NCI-H2171 (cell line): ENCODE data around the gene MACROD1.

ENCODE experiments used
- DNase-seq: peaks from one replicate; lab custom pipeline; 2025; lab: John Stamatoyannopoulos, UW

MACROD1 gene

DNA sequence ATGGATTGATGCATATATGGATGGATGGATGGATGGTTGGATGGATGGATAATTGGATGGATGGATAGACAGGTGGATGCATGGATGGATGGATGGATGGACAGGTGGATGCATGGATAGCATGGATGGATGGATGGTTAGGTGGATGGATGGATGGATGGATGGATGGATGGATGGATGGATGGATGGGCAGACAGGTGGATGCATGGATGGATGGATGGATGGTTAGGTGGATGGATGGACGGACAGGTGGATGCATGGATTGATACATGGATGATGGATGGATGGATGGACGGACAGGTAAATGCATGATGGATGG, 52.5 kb downstream of the MACROD1 start:
- no peak for DNase-seq

DNA sequence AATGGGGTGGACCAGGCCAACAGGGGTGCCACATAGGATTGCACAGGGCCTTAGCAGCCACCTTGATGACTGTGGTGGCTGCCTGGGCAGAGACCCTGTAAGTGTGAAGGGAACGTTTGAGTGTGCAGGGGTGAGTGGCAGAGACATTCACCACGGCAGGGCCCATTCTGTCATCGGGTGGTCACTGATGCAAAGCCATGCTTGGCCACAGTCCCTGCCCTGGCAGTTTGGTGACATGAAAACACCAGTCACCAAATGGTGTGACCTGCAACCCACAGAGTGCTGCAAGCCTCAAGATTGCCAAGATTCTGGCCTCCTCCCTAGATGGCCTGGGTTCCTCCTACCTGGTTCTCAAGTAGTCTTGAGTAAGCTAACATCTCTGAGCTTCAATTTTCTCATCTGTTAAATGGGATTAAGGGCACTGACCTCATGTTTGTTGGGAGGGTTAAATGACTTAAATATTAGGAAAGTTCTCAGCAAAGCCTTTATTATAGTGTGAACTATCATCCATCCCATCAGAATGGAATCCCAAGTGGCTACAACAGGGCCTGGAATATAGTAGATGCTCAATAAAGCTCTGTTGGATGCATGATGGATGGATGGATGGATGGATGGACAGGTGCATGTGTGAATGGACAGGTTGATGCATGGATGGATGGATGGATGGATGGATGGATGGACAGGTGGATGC, 53.0 kb downstream of the MACROD1 start:
- DNase-seq: no peak

DNA sequence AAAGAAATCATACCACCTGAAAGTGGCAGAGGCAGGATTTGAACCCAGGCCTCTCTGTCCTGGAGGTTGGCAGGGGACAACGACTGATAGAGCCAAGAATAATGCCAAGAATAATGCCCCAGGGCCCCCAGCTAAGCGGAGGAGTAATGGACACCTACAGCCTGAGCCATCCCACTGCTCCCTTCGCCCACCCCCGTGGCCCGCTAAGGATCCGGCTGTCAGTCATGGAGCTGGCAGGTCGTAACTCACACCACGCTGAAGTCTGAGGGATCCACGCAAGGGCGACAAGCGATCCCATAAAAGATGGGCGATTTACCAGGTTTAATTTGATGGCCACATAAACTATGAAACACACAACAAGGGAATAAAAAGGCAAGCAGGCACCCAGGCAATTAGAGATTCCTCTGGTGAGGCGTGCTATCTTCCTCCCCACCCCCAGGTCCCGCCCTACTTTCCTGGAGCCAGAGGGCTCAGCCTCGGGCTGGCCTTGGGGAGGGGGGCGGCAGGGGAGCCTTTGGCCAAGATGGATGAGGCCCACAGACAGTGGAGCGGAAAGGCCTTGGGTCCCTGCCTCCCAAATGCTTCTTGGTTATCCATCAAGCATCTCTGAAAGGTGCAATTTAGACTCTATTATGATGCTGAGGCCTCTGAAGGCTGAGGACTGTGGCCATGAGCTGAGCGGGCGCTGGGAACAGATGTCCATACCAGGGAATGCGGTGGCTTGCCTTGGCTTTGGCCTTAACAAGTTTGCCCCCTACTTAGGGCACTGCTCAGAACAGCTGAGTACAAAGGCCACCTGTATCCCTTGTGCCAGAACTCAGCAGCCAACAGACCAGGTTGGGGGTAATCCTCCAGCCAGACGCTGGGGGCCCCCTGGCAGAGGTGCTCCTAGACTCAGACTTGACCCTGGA, 55.2 kb downstream of the MACROD1 start:
- no peak for DNase-seq

DNA sequence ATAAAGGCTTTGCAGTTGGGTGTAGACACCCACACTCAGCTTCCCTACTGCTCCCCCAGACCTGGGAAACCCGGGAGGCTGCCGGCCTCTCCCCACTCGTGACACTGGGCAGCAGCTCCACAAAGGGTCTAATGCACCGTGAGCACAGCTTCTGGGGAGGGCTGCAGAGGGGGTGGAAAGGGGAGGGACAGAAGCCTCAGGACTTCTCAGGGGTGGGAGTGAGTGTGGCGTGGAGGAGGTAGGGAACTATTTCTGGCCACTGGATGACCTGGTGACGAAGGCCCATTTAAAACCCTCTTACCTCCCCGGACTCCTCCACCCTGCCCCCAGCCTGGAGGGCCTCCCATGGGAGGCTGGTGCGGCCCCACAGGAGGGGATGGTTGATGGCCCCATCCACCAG, 56.6 kb downstream of the MACROD1 start:
- no peak for DNase-seq

DNA sequence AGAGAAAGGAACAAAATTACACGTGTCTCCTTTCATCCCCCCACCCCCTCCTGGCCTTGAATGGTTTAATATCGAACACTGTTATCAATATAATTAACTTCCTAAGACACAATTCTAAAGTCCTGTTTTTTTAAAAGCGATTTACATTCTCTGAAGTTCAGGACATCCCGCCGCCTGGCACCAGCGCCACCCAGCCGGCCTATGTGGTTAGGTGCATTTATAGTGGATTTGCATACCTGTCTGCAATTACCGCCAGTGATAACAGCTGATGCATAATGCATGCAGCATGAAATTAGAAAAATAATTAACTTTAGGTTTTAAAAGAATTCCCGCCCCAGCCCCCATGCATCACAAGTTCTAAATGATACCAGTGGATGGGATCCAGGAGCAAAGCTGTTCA, 58.6 kb downstream of the MACROD1 start:
- no peak for DNase-seq

DNA sequence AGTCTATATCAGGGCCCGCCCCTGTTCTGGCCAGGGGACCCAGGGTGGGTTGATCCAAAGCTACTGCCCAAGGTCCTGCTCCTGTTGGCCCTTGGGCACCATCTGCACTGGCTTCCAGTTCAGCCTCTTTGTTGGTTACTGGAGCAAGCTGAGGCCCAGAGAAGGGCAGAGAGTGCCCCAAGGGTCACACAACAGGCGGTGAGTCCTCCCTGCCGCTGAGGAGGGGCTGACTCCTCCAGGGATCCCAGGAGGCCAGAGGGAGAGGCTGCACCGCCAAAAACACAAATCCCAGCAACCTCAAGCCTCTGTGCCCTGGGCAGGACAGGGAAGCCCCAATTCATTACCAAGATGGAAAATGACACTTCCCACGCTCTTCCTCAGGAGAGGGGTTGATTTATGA, 61.3 kb downstream of the MACROD1 start:
- DNase-seq: no peak

DNA sequence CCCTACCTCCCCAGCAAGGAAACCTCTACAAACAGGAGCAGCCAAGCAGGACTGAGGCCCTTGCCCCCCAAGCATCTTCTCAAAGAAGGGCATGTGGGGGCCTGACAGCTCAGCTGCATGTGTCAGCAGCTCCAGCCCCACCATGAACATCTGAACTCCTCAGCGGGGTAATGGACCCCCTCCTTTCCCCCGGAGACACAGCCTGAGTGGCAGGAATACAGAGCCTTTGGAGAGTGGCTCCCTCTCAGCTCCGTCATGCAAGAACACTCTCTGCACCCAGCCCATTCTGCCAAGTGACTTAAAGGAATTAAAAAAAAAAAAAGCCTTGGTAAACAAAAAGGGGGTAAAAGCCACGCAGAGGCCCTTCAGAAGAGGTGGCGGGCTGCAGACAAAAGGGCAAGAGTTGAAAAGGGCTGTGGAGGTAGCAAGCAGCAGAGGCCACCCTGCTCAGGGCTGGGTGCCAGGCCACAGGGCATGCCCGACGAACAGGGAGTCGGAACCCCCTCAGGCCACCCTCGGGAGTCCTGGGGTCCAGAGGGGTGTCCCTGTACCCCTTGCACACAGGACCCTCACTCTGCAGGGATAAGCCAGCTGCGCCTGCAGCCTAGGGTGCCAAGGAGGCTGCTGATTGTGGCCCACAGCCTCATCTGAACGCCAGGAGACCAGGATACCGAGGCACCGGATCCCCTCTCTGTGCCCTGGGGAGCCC, 62.5 kb downstream of the MACROD1 start:
- peak; percentile 71 for DNase-seq

DNA sequence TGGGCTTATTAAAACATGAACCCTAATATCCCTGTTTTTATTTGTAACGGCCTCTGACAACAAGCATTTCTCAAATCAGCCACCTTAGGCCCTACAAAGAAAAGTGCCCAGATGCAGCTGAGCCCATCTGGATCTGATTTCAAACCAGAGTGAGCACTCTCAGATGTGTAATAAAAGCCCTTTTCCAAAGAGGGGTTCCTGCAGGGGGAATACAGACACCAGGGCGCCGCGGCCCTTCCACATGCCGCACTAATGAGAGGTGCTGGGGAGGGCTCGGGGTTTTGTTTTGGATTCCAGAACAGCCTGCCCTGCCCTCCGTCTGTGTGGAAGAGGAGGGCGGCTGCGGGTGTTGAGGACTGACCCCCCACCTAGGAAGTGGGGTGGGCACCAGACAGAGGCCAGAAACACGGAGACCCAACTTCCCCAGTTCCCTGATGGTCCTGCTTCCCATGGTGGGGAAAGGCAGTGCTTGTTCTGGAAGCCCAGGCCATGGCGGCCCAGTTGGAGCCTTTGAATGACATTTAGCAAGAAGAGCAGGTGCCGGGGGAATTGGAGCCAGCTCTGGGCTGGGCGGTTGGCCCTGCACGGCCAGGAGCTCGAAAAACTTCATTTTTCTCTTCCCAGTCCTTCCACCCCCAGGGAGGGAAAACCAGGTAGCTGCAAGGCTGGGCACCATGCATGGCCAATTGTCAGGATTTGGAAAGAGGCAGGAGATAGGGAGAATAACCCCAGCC, 63.7 kb downstream of the MACROD1 start:
- DNase-seq: peak; percentile 70

DNA sequence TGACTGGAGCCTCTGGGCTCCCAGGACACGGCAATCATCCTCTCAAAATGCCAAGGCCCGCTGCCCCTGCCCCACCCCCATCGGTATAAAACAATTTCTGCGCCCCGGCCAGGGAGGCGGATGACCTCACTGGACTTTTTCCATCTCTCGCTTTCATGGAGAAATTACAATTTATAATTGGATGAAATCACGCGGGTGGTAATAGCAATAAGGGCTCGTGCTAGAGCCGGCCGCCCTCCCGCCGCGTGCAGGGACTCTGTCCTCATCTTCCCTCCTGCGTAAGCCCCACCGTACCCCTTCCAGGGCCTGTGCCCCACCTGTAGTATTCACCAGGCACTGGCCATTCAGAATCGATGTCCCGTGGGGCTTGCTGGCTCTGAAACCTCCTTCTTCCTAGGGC, 64.5 kb downstream of the MACROD1 start:
- no peak for DNase-seq

DNA sequence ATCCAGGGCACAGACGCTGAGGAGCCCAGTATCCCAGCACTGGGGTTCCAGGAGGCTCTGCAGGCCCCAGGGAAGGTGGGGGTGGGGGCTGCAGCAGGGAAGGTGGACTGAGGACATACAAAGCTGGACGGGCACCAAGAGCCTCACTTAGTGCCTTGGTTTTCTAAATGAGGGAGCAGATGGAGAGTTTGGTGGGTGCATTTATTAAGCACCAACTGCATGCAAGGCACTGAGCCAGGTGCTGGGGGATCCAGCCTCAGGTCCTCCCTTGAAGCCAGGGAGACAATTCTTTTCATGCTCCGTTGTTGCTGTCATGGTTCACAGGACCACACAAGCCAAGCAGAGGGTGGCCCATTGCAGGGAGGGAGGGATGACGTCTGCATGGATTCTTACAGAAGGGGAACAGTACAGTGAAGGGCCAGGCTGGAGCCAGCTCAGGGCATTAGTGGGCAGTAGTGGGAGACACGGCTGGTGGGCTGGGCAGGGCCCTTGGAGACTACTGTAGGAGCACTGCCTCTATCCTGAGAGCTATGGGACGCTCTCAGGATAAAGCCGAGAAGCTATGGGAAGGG, 65.0 kb downstream of the MACROD1 start:
- no peak for DNase-seq

DNA sequence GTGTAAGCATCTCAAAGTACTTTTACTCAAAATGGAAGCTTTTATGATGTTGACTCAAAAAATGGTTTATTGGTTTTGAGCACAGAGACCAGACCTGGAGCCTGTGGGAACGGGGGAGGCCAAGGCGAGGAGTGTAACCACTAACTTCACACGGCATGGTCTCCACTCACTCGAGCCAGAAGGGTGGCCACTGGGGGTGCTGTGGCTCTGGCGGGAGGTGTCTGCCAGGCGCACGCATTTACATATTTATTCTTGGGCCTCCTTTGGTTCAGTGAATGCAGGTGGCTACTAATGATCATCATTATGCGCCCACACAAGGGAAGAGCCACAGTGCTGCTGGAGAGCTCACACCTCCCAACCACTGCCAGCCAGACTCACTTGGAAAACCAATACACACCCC, 65.6 kb downstream of the MACROD1 start:
- no peak for DNase-seq

DNA sequence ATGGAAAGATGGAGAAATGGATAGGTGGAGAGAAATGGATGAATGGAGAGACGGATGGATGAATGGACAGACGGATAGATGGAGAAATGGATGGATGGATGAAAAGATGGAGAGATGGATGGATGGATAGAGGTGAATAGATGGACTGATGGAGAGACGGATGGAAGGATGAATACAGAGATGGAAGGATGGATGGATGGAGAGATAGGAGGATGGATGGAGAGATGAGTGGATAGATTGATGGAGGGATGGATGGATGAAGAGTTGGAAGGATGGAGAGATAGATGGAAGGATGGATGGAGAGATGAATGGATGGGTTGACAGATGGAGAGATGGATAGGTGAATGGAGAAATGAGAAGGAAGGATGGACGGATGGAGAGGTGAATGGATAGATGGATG, 66.5 kb downstream of the MACROD1 start:
- no peak for DNase-seq

DNA sequence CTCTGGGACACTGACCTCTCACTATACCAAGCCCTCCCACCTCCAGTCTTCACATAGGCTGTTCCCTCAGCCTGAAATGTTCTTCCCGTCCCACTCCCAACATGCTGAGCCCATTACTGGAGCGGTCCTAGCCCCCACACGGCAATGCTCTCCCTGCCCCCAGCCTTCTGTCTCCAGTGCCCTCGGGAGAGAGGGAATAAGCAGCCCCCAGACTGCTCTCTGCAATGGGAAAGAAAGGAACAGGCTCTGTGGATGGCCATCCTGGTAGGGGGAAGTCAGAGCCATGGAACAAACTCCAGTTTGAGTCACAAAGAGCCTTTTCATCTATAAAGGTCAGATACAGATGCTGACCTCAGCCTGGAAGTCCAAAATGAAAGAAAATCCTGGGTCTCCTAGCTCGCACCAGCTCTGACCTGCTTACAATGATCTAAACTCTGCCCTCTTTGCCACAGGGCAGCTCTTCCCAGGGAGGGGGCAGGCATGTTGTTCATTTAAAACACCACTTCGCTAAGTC, 67.5 kb downstream of the MACROD1 start:
- DNase-seq: no peak

DNA sequence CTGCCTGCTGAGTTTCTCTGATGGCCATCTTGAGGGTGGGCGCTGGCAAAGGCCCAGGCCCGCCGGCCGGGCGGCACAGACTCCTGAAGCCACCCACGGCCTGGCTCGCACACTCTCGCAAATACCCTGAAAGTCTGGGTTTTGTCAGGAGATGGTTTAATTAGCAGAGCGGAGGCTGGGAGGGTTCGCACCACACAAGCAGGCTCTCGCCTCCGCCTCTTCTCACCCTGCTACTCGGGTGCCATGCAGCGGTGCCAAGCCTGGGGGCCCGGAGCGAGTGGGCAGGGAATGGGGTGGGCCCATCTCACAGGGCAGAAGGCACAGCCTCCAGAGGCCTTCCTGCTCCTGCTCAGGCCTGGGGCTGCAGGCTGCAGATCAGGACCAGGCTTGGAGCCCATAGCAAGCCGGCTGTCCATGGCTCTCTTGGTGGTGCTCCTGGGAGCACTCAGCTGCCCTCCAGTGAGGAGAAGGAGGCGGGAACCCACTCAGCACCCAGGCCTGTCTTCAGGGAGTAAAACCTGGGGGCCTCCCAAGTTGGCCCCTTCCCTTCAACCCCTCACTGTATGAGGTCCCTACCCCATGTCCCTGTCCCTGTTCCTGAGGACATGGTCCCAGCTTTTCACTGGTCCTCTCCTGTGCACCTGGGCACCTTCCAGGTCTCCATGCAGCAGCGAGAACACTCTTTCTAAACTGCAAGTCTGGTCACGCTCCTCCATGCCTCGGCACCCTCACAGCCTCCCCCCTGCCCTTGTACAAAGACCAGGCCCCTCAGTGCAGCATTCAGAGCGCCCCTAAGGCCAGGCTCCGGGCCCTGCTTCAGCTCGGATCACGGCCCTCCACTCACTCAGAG, 68.2 kb downstream of the MACROD1 start:
- DNase-seq: no peak

DNA sequence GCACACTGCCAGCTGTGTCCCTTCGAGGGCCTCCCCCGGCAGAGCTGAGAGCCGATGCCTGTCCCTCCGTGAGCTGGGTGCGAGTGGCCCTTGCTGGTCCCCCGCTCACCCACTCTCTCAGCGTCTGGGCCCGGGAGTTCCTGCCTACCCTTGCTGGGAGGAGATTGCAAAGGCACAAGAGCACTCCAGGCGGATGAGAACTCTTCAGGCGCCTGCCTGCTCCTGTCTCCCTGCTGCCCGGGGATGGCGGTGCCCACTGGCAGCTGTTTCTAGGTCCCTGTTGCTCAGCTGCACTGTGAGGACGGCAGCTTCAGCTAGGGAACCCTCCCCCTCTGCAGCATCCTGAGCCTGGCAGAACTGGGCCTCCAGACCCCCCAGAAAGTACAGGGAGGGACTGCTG, 69.1 kb downstream of the MACROD1 start:
- DNase-seq: no peak

DNA sequence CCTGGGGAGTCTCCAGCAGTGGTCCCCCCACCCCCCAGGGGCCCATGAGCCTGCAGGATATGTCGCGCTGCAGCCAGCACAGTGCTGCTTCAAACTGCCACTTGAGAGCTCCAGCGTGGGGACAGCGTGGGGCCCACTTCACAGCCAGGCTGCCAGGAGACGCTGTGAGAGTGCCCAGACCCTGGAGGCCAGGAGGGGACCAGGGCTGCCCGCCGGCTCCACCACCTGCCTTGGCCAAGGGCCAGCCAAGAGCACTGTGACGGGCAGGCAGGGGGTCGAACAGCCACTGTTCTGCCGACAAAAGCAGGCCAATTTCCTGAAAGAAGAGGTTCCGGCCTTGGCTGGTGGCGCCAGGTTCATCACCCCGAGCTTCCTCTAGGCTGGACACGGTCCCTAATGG, 70.0 kb downstream of the MACROD1 start:
- DNase-seq: no peak

DNA sequence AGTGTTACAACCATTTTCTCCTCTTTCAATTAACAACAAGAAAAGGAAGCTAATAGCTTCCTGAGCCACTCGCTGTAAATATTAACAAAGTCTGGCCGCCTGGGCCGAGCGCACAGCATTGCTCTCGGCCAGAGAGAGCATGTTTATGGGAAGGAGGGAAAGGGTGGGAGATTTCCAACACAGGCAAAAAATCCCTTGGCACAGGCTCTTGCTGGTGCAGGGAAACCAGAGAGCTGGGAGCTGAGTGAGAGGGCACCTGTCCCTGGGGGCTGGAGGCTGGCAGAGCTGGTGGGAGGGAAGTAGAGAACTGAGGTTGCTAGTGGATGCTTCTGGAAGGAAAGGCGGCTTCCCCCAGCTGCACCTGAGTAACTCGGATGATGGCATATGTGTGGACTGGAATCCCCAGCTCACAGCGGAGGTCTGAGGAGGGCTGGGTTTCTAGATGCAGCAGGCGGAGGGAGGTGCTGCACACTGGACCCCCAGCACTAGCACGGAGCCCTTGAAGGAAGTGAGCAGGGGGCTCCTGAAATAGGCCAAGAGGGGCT, 70.6 kb downstream of the MACROD1 start:
- peak; percentile 49 for DNase-seq

DNA sequence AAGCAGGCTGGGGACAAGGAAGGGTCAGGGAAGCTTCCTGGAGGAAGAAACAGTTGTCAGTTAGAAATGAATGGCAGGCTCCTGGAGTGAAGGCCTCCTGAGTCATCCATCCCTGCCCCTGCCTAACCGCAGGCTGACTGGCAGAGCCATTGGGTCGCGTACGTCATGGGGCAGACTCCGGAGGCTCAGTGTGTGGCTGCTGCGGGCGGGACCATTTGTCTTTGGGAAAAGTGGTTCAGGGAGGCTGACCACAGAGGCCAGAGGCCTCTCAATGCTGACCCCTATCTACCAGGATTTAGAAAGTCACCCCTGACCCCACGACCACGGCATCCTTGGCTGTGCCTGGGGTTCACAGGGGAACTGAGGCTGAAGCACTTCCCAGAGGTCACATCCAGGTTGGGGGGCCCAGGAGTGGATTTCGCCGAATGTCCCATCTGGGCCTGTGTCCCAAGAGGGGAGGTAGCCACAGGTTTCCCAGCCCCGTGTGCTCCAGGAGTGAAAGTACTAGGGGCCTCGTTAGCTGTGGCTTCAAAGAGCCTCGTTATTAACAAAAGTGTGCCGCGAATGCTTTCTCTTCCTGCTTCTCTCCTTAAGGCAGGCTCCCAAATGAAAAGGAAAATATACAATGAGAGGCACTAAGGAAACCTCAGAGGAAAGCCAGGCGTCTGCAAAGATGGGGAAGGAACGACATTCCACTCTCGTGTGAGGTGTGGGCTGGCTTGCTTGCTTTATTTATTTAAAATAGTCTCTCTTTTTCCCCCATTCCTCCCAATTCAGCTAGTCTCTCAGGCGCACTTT, 71.3 kb downstream of the MACROD1 start:
- DNase-seq: no peak

DNA sequence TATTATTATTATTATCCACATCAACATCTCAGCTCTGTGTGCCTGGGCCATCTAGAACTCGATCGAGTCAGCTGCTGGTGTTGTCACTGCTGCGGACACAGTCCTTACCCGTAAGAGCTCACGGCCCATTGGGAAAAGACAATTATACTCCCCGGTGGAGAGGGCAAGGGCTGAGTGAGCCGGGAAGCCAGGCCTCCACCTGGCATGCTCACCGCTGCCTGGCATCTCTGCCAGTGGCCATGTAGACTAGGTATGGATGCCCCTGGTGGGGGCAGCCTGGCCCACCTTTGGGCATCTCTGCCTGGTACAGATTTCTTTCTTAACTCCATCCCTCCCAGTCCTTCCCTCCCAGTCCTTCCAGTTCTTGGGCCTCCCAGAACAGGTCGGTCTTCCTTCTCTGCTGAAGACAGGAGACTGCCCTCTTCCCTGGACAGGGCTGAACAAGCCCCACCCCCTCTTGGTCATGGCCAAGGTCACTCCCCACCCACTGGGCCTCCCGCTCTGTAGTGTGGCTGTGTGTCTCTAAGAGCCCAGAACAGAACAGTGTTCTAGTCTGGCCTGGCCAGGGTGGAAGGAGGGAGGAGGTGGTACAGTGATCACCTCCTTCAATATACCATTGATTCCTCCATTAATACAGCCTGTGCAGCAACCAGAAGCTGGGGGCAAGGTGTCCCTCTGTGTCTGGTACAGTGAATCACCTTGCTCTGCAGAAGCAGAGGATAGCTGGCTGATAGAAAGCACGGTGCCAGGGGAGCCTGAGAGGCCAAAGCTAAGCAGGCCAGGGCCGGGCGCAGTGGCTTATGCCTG, 72.5 kb downstream of the MACROD1 start:
- DNase-seq: no peak
